Measurements from ENCODE around the gene TEPSIN. TPM values are rescaled to one million over a fixed set of nuclear protein-coding genes. Genes with fewer than 3 reads are reported as not detected.
A peak's percentile ranks its signal among the peaks of the same experiment; 100 is the strongest.

TEPSIN gene
- total RNA-seq, 1 donor from 2014 or later, result 33.9 TPM

DNA sequence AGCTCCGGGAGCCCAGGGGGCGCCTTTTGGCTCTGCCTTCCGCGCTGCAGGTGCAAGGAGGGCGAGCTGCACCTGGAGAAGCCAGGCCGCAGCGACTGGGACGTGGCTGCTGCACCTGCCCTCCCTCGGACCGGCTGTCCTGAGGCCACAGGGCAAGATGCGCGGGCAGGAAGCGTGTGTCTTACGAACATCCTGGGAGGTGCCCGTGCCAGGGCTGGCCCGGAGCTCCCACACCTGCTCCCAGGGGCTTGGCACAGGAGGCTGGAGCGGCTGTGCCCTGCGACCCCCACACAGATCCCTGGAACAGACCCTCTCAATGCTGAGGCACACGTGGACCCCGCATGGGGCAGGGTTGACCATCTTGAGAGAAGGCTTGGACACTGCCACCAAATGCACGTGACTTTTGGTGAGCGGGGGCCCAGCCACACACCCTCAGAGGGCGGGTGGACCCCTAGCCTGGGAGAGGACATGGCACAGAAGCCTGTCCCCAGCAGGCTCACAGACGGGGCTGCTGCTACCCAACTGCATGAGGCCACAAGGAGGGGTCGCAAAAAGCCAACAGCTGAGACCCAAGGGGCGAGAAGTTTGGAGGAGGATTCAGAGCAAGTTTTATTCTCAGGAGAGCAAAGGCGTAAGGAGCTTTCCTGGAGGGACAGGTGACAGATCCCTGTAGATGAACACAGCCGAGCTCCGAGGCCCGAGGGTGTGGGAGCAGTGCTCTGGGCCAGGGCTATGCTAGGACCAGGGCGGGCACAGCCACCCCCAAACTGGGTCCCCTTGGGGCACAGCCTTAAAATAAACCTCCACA lies 11.6 kb upstream of the TEPSIN start:
- no peak for DNase-seq (ENCODE audit: low spot score)
- no peak for ATAC-seq

GRCh38 chr17:81249223-81250040 lies 10.6 kb upstream of the TEPSIN start:
- ATAC-seq, result no peak
- no peak for DNase-seq (ENCODE audit: low spot score)

DNA sequence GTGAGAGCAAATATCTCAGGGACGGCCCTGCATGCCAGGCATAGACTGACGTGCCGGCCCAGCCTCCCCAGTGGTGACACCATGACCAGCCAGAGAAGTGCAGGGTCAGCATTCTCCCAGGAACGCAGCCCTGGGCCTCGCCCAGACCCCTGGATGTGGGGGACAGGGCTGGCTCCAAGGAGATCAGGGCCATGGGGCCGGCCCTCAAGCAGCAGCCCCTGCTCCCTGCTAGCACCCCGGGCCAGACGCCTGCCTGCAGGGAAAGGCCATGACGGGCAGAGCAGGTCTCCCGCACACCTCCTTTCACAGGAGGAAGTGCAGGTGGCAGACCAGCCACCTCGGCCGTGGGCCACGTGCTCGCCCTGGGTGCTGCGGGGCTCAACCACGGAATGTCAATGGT lies 9.8 kb upstream of the TEPSIN start:
- ATAC-seq (no peak), DNase-seq (ENCODE audit: low spot score) (no peak)

DNA sequence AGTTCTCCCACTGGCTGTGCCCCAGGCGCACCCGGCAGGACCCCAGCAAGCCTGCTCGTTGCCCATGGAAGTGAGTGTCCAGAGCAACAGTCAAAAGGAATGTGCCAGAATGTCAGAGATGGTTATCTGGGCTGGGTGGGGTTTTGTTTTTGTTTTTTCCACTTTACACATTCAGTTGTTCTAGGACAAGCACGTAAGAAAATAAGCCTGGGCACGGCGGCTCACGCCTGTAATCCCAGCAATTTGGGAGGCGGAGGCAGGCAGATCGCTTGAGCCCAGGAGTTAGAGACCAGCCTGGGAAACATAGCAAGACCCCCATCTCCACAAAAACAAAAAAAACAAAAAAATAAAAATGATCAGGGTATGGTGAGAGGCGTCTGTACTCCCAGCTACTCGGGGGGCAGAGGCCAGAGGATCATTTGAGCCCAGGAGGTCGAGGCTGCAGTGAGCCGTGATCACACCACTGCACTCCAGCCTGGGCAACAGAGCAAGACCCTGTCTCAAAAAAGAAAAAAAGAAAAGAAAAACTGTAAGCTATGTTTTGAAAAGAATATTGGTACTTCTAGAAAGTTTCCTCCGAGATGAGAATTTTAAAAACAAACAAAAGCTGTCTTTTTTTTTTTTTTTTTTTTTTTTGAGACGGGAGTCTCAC lies 8.6 kb upstream of the TEPSIN start:
- no peak for ATAC-seq
- no peak for DNase-seq (ENCODE audit: low spot score)

GRCh38 chr17:81246679-81247338 lies 8.0 kb upstream of the TEPSIN start:
- no peak for ATAC-seq

DNA sequence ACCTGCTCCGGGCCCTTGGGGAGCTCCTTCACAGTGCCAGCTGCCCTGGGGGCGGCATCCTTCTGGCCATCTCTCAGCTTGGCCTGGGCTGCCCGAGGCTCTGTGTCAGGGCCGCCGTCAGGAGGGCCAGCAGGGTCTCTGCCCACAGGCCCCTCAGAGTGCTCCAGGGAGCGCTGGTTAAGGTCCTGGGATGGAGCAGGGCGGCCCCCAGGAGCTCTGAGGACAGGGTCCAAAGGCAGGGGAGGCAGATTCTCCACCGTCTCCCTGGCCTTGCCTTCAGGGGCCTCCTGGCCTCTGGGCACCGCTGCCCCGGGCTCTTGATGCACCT lies 7.5 kb upstream of the TEPSIN start:
- peak; percentile 1 for ATAC-seq
- no peak for DNase-seq (ENCODE audit: low spot score)

More at GRCh38 chr17:81246679-81247338, 8.0 kb upstream of the TEPSIN start:
- no peak for DNase-seq (ENCODE audit: low spot score)

GRCh38 chr17:81245665-81246342 lies 6.9 kb upstream of the TEPSIN start:
- no peak for DNase-seq (ENCODE audit: low spot score)
- ATAC-seq, result peak; percentile 56

DNA sequence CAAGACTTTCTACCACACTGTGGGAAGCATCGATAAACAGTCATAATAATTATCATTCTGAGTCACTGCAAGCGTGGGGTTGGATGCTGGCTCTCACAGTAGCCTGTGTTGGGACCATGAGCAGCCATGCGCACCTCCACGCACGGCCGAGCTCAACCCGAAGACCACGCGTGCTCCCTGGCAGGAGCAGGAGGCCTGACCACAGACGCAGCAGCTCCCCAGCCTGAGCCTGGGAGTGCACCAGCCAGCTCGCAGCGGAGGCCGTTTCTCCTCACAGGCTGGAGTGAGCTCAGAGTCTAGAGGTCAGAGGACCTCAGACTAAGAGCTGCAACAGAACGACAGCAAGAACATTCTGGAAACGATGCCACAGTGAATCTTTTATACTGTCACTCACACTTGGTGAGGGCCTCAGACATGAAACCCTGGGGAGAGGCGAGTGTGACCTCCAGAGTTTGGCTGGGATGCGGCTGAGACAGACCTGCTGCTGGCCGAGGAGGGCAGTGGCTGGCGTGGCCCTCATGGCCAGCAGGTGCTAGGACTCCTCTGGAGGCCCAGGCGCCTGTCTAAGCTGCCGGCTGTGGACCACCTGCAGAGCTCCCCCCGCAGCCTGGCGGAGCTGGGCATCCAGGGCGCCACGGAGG lies 6.3 kb upstream of the TEPSIN start:
- ATAC-seq (peak; percentile 70), DNase-seq (ENCODE audit: low spot score) (no peak)

DNA sequence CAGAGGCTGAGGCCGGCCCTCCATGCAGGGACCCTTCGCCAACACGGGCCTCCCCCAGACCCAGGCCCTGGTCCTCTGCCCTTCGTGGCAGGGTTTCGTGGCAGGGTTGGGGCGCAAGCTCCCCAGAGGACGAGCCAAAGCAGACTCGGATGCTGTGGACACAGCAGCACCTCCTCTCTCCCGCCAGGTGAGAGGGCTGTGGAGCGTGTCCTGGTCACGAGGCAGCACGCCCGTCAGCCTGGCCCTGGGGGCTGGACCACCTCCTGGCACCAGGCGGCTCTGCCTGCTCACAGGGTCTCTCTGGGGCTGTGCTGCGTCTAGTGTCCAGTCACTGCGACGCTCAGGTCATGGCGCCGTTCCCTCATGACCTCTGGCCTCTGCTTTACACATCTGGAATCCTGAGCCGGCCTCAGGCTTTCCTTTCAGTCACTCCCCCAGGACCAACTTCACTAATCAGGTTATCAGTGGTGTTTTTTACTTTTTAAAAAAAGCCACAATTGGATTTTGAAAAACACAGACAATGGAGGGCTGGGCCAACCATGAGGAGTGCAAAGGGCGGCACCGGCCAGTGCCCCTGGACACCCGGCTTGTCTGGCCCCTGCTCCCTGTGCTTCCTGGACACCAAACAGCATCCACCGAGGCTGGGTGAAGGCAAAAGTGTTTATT lies 5.6 kb upstream of the TEPSIN start:
- ATAC-seq (no peak), DNase-seq (ENCODE audit: low spot score) (no peak)

DNA sequence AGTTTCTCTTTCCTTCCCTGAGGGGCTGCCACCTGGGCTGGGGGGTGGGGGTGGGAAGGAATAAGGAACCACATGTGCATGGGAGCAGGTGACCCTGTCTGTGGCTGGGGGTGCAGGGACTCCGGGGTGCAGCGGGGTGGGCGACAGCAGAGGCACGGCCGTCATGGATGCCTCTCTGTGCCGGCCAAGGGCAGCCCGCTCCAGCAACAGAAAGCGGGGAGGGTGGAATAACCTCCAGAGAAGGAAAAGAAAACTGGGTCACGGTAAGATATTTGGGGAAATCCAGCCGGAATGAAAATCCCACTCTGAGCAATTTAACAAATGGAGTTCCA lies 4.4 kb upstream of the TEPSIN start:
- ATAC-seq, result no peak
- no peak for DNase-seq (ENCODE audit: low spot score)

DNA sequence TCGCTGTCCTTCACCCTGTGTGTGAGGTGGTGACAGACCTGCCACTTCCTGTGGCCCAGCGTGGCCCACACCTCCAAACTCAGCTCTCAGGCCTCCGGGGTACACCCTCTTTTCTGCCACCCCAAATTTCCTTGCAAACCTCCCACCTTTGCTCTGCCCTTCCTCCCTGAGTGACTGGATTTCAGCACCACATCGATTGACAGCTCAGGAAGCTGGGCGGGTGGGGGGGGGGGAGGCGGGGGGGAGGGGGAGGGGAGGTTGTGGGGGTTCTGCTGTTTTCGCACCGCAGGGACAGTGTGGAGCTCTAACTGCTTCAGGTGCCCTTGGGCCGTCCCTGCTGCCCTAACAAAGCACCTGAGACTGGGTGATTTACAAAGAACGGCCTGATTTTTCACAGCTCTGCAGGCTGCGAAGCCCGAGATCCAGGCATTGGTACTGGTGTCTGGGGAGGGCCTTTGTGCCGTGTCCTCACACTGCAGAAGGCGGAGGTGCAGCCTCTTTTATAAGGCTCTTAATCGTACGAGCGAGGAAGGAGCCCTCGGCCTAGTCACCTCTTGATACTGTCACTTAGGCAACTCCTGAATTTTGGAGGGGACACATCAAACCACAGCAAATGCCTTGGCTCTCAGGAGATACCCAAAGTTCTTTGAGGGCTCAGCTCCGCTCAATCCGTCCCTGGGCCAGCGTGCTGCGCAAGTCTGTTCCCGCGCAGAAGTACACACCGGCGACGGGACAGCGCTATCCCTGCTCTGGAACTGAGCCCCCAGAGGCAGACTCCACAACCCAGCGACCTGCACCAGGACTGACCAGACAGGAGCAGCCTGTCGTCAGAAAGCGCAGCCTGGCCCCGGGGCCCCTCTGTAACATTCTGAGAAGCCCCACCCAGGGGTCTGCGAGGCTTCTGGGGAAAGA lies 3.8 kb upstream of the TEPSIN start:
- no peak for ATAC-seq
- no peak for DNase-seq (ENCODE audit: low spot score)

- DNase-seq (ENCODE audit: low spot score), result no peak
- no peak for ATAC-seq
Observed at GRCh38 chr17:81241648-81242420, 3.0 kb upstream of the TEPSIN start.

GRCh38 chr17:81241203-81241602 lies 2.3 kb upstream of the TEPSIN start:
- no peak for ATAC-seq
- DNase-seq (ENCODE audit: low spot score), result no peak

DNA sequence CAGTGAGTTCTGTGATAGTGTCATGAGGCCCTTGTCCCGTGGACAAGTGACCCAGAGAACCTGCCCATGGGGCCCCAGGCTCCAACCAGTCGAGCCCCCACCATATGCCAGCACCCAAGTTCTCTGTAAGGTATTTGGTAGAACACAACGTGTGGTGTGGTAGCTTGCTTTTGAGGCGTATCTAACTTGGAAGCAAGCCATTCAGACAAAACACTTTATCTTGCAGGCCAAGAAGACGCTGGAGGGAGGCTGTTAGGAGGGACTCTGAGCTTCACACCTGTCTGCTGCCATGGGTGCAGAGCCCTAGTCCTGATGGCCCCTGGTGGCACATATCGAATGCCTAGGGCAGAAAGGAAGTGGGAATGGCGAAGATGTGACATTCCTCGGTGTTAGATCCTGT lies 1.9 kb upstream of the TEPSIN start:
- DNase-seq (ENCODE audit: low spot score) (no peak), ATAC-seq (no peak)

- ATAC-seq (peak; percentile 2), DNase-seq (ENCODE audit: low spot score) (no peak)
Observed at GRCh38 chr17:81239714-81240555, 1.1 kb upstream of the TEPSIN start.

DNA sequence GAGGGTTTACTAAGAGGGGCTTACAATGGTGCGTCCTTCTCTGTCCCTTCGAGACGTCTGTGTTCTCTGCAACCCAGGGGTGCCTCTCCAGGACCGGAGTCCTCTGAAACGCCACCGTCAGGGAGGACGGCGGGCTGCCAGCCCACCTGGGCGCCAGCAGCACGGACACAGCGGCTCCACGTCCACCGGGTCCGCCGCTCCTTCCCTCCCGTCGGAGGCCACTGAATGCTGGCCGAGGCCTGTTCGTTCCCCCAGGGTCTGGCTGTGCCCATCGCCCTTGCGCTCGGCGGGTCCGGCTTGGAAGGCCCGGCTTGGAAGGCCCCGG lies 403 bp downstream of the TEPSIN start:
- ATAC-seq, result no peak
- DNase-seq (ENCODE audit: low spot score), result no peak

Measured in left lobe of liver (tissue), 2 donors.